Breast epithelium (tissue), 4 donors: ENCODE data around the gene RPGR. TPM values are rescaled to one million over a fixed set of nuclear protein-coding genes. Genes with fewer than 3 reads are reported as not detected.

ENCODE experiments used
- DNase-seq, 2 donors: peaks; one replicate each; pipeline ENCODE4 v3.0.0-alpha.2; 2019; ENCODE audit warnings: low spot score in 2 of 2
- H3K27ac ChIP-seq, 2 donors: fragments of 200-600 bp; sonication (generic) in 1 of 2; one replicate each; pipeline ENCODE4 v1.5.1; 2016 to 2019; ENCODE audit warnings: mild to moderate bottlenecking in 1 of 2
- H3K27me3 ChIP-seq, 2 donors: fragments of 200-600 bp; sonication (generic) in 1 of 2; one replicate each; pipeline versions ENCODE4 v1.5.1 to v1.6.0; 2017 to 2019; ENCODE audit warnings: control low read depth in 1 of 2, mild to moderate bottlenecking in 1 of 2
- H3K36me3 ChIP-seq: fragments of 200-600 bp; one replicate; pipeline ENCODE4 v1.5.1; 2019
- H3K4me1 ChIP-seq, 2 donors: fragments of 200-600 bp; sonication (generic); one replicate each; pipeline ENCODE4 v1.5.1; 2016 to 2019; ENCODE audit warnings: control low read depth in 1 of 2
- H3K4me3 ChIP-seq, 3 donors: fragments of 200-600 bp; sonication (generic); 1 replicate in 2 of 3; 2 replicates in 1 of 3; pipeline ENCODE4 v1.5.1; 2016 to 2019; ENCODE audit warnings: mild to moderate bottlenecking in 3 of 3, moderate library complexity in 2 of 3
- H3K9me3 ChIP-seq, 2 donors: fragments of 200-600 bp; sonication (generic) in 1 of 2; one replicate each; pipeline ENCODE4 v1.5.1; 2016 to 2019; ENCODE audit warnings: control low read depth in 1 of 2
- CTCF ChIP-seq, 3 donors: fragments of 450-650 bp; IDR thresholded peaks; one replicate each; pipeline ENCODE4 v1.5.1; 2016 to 2017; ENCODE audit warnings: antibody characterized with exemption in 3 of 3, mild to moderate bottlenecking in 3 of 3, moderate library complexity in 3 of 3
- POLR2A ChIP-seq: fragments of 450-650 bp; IDR thresholded peaks from one replicate; pipeline ENCODE4 v1.6.1; 2016; ENCODE audit warnings: antibody characterized with exemption, mild to moderate bottlenecking, moderate library complexity
- POLR2AphosphoS5 ChIP-seq, 3 donors: sonication (generic); formaldehyde crosslinking; IDR thresholded peaks; one replicate each; pipeline ENCODE4 v1.6.1; 2017; ENCODE audit warnings: antibody characterized with exemption in 3 of 3
- intact Hi-C: fragments of 100-400 bp; cut with DNase I; formaldehyde crosslinking; loops from one replicate; pipeline ENCODE4 v1.15.1; 2023; ENCODE audit warnings: low total_unique reads
- total RNA-seq, 3 donors: library from RNA; depleted of rRNA; stranded (reverse); fragments of >200 nt; gene quantifications; one replicate each; pipeline ENCODE4 v1.1.0, GENCODE V29; 2016

Gene RPGR
- total RNA-seq, 3 donors from 2014 or later, result 33.1 to 40.3 (median 38.6) TPM

DNA sequence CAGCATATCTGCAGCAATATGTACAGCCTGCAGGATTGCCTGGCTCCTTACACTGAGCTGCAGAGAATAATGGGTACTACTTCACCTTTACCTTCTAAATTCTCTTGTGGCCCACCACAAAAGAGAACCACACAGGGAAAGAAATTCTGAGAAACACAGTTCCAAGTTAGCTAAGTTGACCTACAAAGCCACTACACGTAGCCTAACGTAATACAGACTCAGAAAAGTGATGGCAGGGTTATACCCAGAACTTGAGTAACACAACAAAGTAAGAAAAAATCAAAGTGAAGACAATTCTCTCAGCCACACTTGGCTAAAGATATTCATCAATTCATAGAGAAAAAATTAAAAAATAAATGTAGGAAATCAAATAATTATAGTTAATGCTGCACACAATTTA, 80.3 kb downstream of the RPGR start:
- H3K27me3 ChIP-seq, result peaks cover 0 to 25% of the 10 kb centered on the region in 2 donors
- no peaks in the 10 kb centered on the region for H3K4me1 ChIP-seq
- no peak for DNase-seq
- no peaks in the 10 kb centered on the region for H3K36me3 ChIP-seq
- no peaks in the 10 kb centered on the region for H3K9me3 ChIP-seq
- TF ChIP-seq POLR2A, result no peak
- TF ChIP-seq POLR2AphosphoS5 (IDR thresholded peaks at IDR 0.05), result no peak
- TF ChIP-seq CTCF (IDR thresholded peaks at IDR 0.05), result no peak
- H3K27ac ChIP-seq, result no peak overlapping the region
- no peak overlapping the region for H3K4me3 ChIP-seq
- intact Hi-C loops, result no loop called here

GRCh38 chrX:38240541-38240940, 86.8 kb downstream of the RPGR start:
- no peak for DNase-seq
- Histone ChIP-seq H3K4me1 (no peaks in the 10 kb centered on the region), H3K27me3 (peaks cover 0 to 34% of the 10 kb centered on the region in 2 donors), H3K9me3 (no peaks in the 10 kb centered on the region), H3K4me3 (no peak overlapping the region), H3K36me3 (no peaks in the 10 kb centered on the region), H3K27ac (no peak overlapping the region)
- TF ChIP-seq POLR2AphosphoS5 (IDR thresholded peaks at IDR 0.05) (no peak), POLR2A (no peak), CTCF (IDR thresholded peaks at IDR 0.05) (no peak)
- intact Hi-C loops, result no loop called here

- H3K4me1 ChIP-seq, result no peaks in the 10 kb centered on the region
- H3K27me3 ChIP-seq, result peaks cover 0 to 27% of the 10 kb centered on the region in 2 donors
- no peak for TF ChIP-seq POLR2AphosphoS5 (IDR thresholded peaks at IDR 0.05)
- no peak for TF ChIP-seq POLR2A
- no peak for TF ChIP-seq CTCF (IDR thresholded peaks at IDR 0.05)
- intact Hi-C loops, result no loop called here
- no peaks in the 10 kb centered on the region for H3K36me3 ChIP-seq
- H3K9me3 ChIP-seq, result no peaks in the 10 kb centered on the region
- H3K27ac ChIP-seq, result no peak overlapping the region
- no peak for DNase-seq
- no peak overlapping the region for H3K4me3 ChIP-seq
Measured at GRCh38 chrX:38236901-38237615, 90.3 kb downstream of the RPGR start.

DNA sequence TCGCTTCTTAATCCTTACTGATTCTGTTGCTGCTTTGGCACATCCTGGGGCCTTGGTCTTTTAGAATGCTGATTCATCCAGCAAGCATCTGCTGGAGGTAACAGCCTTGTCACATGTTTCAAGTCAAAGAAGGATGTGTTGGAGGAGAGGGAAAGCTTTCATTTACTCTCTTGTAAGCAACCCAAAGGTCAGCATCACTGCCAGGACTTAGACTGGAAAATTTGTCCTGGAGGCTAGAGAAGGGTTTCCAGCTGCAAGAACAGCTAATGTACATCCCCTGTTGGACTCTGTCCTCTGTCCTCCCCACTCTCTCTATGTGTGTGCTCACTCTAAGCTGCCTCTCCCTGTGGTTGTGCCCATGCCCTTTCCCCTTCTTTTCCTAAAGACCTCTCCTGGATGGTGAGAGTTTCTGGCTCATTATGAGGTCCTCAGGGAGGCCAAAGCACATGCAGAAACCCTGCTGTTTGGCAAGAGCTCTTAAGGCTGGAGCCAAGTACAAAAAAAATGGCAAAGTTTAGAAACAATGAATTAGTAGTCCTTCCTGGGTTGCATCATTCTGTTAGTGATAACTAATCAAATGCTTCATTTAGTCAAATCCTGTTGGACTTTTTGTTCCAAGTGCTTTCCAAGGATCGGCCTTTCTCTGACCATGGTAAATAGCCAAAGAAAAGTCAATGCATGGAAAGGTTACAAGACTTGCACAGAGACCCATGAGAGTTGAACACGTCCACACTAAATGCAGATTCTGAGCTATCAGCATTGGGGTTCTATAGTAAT, 93.2 kb downstream of the RPGR start:
- Histone ChIP-seq H3K27me3 (peaks cover 0 to 29% of the 10 kb centered on the region in 2 donors), H3K9me3 (peaks cover 0 to 1% of the 10 kb centered on the region in 2 donors), H3K36me3 (no peaks in the 10 kb centered on the region), H3K4me1 (no peaks in the 10 kb centered on the region), H3K4me3 (no peak overlapping the region), H3K27ac (peak overlapping the region in 1 of 2 donors; percentile 68)
- TF ChIP-seq POLR2A (no peak), POLR2AphosphoS5 (IDR thresholded peaks at IDR 0.05) (peak in 2 of 3 donors; percentile 17 to 29)
- DNase-seq, result peak in 1 of 2 donors; percentile 26
- intact Hi-C loops, result no loop called here

- DNase-seq, result no peak
Measured at GRCh38 chrX:38232079-38232686, 95.1 kb downstream of the RPGR start.

More at GRCh38 chrX:38232079-38232686, 95.1 kb downstream of the RPGR start:
- Histone ChIP-seq H3K27me3 (peaks cover 0 to 29% of the 10 kb centered on the region in 2 donors), H3K4me1 (no peaks in the 10 kb centered on the region), H3K27ac (peak overlapping the region in 1 of 2 donors; percentile 44), H3K4me3 (no peak overlapping the region), H3K9me3 (peaks cover 0 to 6% of the 10 kb centered on the region in 2 donors), H3K36me3 (no peaks in the 10 kb centered on the region)
- TF ChIP-seq CTCF (IDR thresholded peaks at IDR 0.05) (no peak), POLR2A (no peak), POLR2AphosphoS5 (IDR thresholded peaks at IDR 0.05) (no peak)
- intact Hi-C loops, result no loop called here
